Upper lobe of left lung (tissue), 6 donors: ENCODE results near the gene LGI2. TPM values are rescaled to one million over a fixed set of nuclear protein-coding genes. Genes with fewer than 3 reads are reported as not detected.

ENCODE experiments used
- ATAC-seq, 2 donors: fragments of 200-7000 bp; cut with Tn5 transposase; one replicate each; pipeline ENCODE4 v1.9.1; 2022; ENCODE audit warnings: mild to moderate bottlenecking in 2 of 2, moderate library complexity in 2 of 2; ENCODE audit not compliant: low FRiP score in 2 of 2
- DNase-seq, 2 donors: peaks; one replicate each; pipeline ENCODE4 v3.0.0-alpha.2; 2019 to 2020
- H3K27ac ChIP-seq, 4 donors: fragments of 200-600 bp; sonication (generic); one replicate each; pipeline ENCODE4 v1.5.1; 2016 to 2019
- H3K27me3 ChIP-seq, 4 donors: fragments of 200-600 bp; sonication (generic); one replicate each; pipeline ENCODE4 v1.5.1; 2017 to 2019
- H3K36me3 ChIP-seq, 4 donors: fragments of 200-600 bp; sonication (generic); one replicate each; pipeline ENCODE4 v1.5.1; 2016 to 2019
- H3K4me1 ChIP-seq, 4 donors: fragments of 200-600 bp; sonication (generic); one replicate each; pipeline ENCODE4 v1.5.1; 2018 to 2019
- H3K4me3 ChIP-seq, 4 donors: fragments of 200-600 bp; sonication (generic); one replicate each; pipeline ENCODE4 v1.5.1; 2017 to 2019; ENCODE audit warnings: mild to moderate bottlenecking in 2 of 4, moderate library complexity in 1 of 4
- H3K9me3 ChIP-seq, 4 donors: fragments of 200-600 bp; sonication (generic); one replicate each; pipeline ENCODE4 v1.5.1; 2018 to 2019
- EP300 ChIP-seq, 4 donors: sonication (generic); formaldehyde crosslinking; IDR thresholded peaks; one replicate each; pipeline ENCODE4 v1.5.1; 2017; ENCODE audit warnings: antibody characterized with exemption in 4 of 4, control low read depth in 2 of 4
- POLR2A ChIP-seq, 4 donors: fragments of 450-650 bp; IDR thresholded peaks; one replicate each; pipeline ENCODE4 v1.5.1; 2016 to 2017; ENCODE audit warnings: antibody characterized with exemption in 4 of 4, mild to moderate bottlenecking in 2 of 4
- POLR2AphosphoS5 ChIP-seq, 2 donors: sonication (generic); formaldehyde crosslinking; IDR thresholded peaks; one replicate each; pipeline ENCODE4 v1.5.1; 2017; ENCODE audit warnings: antibody characterized with exemption in 2 of 2
- WGBS, 2 donors: methylation state at CpG; one replicate each; pipeline ENCODE4 v1.1.5; 2017 to 2018; 5-methylcytosine and 5-hydroxymethylcytosine counted together
- total RNA-seq, 6 donors: library from RNA; depleted of rRNA in 4 of 6; stranded (reverse); fragments of >200 nt in 4 of 6; gene quantifications; one replicate each; pipeline versions ENCODE4 v1.1.0 to v1.2.1, GENCODE V29; 2016 to 2021
- TF ChIP-seq, protein P1 (sequence below), 6 experiments: fragments of 450-650 bp in 4 of 6; fragments of 200-600 bp in 2 of 6; sonication (generic) in 2 of 6; IDR thresholded peaks; one replicate each; pipeline ENCODE4 v1.5.1; 2016 to 2019; ENCODE audit warnings: antibody characterized with exemption in 6 of 6
- donor health status: DM: no; HTN: no; CAD: no; lungs with moderate emphysema.
- donor health status: DM: no; HTN: yes; CAD: no; lungs with severe emphysema.

LGI2 gene, protein sequence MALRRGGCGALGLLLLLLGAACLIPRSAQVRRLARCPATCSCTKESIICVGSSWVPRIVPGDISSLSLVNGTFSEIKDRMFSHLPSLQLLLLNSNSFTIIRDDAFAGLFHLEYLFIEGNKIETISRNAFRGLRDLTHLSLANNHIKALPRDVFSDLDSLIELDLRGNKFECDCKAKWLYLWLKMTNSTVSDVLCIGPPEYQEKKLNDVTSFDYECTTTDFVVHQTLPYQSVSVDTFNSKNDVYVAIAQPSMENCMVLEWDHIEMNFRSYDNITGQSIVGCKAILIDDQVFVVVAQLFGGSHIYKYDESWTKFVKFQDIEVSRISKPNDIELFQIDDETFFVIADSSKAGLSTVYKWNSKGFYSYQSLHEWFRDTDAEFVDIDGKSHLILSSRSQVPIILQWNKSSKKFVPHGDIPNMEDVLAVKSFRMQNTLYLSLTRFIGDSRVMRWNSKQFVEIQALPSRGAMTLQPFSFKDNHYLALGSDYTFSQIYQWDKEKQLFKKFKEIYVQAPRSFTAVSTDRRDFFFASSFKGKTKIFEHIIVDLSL
- total RNA-seq, result 1 to 10 TPM in 1 of 6 donors, under 1 TPM in 4, not detected in 1; 0.44 to 1.3 (median 0.80) TPM

DNA sequence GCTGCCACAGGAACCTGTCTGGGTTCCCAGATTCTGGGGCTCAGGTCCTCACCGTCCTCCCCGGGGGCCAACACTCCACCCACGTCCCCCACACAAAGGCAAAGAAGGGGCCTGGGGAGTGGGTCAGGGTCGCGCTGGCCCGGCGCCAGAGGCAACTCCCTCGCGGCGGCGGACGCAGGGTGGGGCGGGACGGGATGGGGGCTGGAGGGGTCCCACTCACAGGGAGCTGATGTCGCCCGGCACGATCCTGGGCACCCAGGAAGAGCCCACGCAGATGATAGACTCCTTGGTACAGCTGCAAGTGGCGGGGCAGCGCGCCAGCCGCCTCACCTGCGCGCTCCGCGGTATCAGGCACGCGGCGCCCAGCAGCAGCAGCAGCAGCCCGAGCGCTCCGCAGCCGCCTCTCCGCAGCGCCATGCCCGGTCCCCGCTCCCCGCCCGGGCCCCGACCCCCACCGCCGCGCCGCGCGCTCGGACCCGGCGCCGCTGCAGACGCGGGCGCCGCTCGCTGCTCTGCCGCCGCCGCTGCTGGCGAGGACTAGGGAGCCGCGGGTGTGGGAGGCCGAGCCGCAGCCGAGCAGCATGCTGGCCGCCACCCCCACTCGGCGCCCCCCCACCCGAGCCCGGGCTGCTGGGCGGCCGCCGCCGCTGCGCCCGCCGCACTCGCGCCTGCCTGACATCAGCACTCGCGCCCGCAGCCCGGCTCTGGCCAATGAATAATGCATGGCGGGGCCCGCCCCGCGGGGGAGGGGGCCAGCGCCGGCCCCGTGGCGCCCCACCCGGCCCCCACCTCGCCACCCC lies at the start of gene LGI2:
Gene LGI2 (minus strand): TSS at position 670 of the 800 bp plus-strand sequence. CDS start 253 bp downstream, at position 417.
- Histone ChIP-seq H3K4me3 (peak within 1 kb of the TSS; percentile 22 to 55 (median 47)), H3K36me3 (no peaks in the 10 kb centered on the region), H3K9me3 (no peaks in the 10 kb centered on the region), H3K27me3 (peaks cover 0 to 18% (median 9%) of the 10 kb centered on the region in 4 donors), H3K4me1 (peaks cover 14 to 19% (median 16%) of the 10 kb centered on the region in 4 donors), H3K27ac (peak within 1 kb of the TSS in 1 of 4 donors; percentile 35)
- ATAC-seq (peak in 1 of 2 donors; percentile 83), DNase-seq (peak; percentile 37 to 89)
- WGBS, 2 donors, result 0% methylated on average over 2 to 4 of the region's 92 CpGs
- TF ChIP-seq POLR2A (IDR thresholded peaks at IDR 0.05), result no peak
- TF ChIP-seq, protein P1, sequence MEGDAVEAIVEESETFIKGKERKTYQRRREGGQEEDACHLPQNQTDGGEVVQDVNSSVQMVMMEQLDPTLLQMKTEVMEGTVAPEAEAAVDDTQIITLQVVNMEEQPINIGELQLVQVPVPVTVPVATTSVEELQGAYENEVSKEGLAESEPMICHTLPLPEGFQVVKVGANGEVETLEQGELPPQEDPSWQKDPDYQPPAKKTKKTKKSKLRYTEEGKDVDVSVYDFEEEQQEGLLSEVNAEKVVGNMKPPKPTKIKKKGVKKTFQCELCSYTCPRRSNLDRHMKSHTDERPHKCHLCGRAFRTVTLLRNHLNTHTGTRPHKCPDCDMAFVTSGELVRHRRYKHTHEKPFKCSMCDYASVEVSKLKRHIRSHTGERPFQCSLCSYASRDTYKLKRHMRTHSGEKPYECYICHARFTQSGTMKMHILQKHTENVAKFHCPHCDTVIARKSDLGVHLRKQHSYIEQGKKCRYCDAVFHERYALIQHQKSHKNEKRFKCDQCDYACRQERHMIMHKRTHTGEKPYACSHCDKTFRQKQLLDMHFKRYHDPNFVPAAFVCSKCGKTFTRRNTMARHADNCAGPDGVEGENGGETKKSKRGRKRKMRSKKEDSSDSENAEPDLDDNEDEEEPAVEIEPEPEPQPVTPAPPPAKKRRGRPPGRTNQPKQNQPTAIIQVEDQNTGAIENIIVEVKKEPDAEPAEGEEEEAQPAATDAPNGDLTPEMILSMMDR (IDR thresholded peaks at IDR 0.05), result no peak

DNA sequence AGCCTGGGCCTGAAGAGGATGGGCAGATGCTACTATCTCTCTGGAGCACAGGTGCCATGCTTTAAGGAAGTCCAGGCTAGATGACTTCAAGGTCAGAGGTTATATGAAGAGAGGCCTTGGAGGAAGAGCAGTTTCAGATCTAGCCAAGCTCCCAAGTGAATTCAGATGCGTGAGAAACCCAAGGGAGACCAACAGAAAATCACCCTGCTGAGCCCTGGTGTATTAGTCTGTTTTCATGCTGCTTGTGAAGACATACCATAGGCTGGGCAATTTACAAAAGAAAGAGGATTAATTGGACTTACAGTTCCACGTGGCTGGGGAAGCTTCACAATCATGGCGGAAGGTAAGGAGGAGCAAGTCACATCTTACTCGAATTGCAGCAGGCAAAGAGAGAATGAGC lies 47.8 kb upstream of the LGI2 start:
- no peak overlapping the region for H3K4me3 ChIP-seq
- DNase-seq (no peak), ATAC-seq (no peak)
- H3K36me3 ChIP-seq, result no peaks in the 10 kb centered on the region
- TF ChIP-seq POLR2AphosphoS5 (IDR thresholded peaks at IDR 0.05) (no peak), POLR2A (IDR thresholded peaks at IDR 0.05) (no peak), EP300 (IDR thresholded peaks at IDR 0.05) (no peak)
- TF ChIP-seq, protein P1 (IDR thresholded peaks at IDR 0.05), result no peak
- no peaks in the 10 kb centered on the region for H3K9me3 ChIP-seq
- WGBS, 2 donors, result 88 to 92% methylated on average over 4 of the region's 4 CpGs
- no peak overlapping the region for H3K27ac ChIP-seq
- H3K4me1 ChIP-seq, result no peaks in the 10 kb centered on the region
- no peaks in the 10 kb centered on the region for H3K27me3 ChIP-seq

DNA sequence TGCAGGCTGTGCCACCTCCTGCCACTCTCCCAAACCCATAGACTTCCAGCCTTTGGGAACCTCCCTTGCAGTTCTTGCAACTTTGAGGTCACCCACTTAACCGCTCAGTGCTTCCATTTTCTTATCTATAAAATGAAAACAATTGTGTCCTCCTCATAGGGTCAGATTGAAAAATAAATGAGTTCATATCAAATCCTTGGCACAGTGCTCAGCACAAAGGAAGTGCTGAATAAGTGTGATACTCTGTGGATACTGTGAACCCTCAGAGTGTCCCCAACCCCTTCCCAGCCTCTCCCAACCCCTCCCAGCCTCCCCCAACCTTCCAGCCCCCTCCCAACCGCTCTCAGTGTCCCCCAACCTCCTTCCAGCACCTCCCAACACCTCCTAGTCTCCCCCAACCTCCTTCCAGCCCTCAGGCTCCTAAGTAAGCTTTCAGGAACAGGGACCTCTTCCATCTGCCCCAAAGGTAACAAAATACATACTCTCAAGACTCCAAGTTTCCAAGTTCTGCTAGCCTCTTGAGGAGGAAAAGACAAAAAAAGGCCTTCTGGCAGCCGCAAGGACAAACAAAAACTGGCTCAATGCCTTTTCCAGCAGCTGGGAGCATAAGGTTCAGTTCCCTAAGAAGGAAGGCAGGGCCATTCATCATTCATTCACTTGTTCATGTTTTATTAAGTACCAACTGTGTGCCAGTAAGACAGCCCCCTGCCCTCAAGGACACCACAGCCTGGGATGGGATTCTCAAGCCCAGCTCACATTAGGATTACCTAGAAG lies 46.1 kb upstream of the LGI2 start:
- no peak for TF ChIP-seq POLR2A (IDR thresholded peaks at IDR 0.05)
- no peak for TF ChIP-seq EP300 (IDR thresholded peaks at IDR 0.05)
- no peak for TF ChIP-seq POLR2AphosphoS5 (IDR thresholded peaks at IDR 0.05)
- TF ChIP-seq, protein P1 (IDR thresholded peaks at IDR 0.05), result no peak
- DNase-seq, result no peak
- Histone ChIP-seq H3K9me3 (no peaks in the 10 kb centered on the region), H3K27me3 (no peaks in the 10 kb centered on the region), H3K4me1 (no peaks in the 10 kb centered on the region), H3K36me3 (no peaks in the 10 kb centered on the region), H3K4me3 (no peak overlapping the region), H3K27ac (no peak overlapping the region)
- WGBS, 2 donors, result 65 to 66% methylated on average over 3 of the region's 3 CpGs
- ATAC-seq, result no peak

DNA sequence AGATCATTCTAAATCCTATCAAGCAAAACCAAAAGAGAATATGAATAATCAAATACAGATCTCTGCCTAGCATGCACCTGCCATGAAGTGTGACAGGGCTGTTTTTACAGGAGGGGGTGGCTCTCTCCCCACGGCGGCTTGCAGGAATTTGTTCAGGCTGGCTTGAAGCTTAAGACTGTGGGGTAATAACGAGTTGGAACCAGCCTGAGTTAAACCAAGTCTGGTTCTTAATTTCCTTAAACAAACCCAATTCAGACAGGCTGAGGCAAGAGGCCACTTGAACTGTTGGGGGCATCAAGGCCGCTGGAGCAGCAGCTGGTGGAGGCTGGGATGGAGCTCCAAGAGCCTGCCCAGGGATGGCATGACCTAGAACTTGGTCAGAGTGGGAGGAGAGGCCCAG lies 45.1 kb upstream of the LGI2 start:
- Histone ChIP-seq H3K27me3 (no peaks in the 10 kb centered on the region), H3K36me3 (no peaks in the 10 kb centered on the region), H3K9me3 (no peaks in the 10 kb centered on the region), H3K27ac (no peak overlapping the region), H3K4me3 (no peak overlapping the region), H3K4me1 (no peaks in the 10 kb centered on the region)
- WGBS, 2 donors, result 54 to 66% methylated on average over 4 of the region's 4 CpGs
- ATAC-seq (no peak), DNase-seq (no peak)
- TF ChIP-seq EP300 (IDR thresholded peaks at IDR 0.05) (no peak), POLR2AphosphoS5 (IDR thresholded peaks at IDR 0.05) (no peak), POLR2A (IDR thresholded peaks at IDR 0.05) (no peak)
- TF ChIP-seq, protein P1 (IDR thresholded peaks at IDR 0.05), result no peak
